ENCODE measurements around the gene LGALS1. TPM values are rescaled to one million over a fixed set of nuclear protein-coding genes. Genes with fewer than 3 reads are reported as not detected.
"Not testable (repeated sequence)": the region's sequence is repeated elsewhere in the genome, so short reads cannot be mapped to it uniquely, and the experiment has no call there.

Gene LGALS1
- total RNA-seq, 2 donors from 2014 or later, result 362 to 981 TPM

DNA sequence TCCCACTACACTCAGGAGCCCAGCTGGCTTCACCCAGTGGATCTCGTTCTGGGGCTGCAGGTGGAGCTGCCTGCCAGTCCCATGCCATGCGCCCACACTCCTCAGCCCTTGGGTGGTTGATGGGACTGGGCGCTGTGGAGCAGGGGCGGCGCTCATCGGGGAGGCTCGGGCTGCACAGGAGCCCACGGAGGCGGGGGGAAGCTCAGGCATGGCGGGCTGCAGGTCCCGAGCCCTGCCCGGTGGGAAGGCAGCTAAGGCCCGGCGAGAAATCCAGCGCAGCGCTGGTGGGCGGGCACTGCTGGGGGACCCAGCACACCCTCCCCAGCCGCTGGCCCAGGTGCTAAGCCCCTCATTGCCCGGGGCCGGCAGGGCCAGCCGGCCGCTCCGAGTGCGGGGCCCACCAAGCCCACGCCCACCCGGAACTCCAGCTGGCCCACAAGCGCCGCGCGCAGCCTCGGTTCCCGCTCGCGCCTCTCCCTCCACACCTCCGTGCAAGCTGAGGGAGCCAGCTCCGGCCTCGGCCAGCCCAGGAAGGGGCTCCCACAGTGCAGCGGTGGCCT is 42.4 kb downstream of the LGALS1 start:
- not testable (repeated sequence) for DNase-seq (ENCODE audit: low spot score in 2 of 2); ATAC-seq; H3K9me3 Mint-ChIP-seq; H3K36me3 Mint-ChIP-seq; H3K27ac Mint-ChIP-seq

DNA sequence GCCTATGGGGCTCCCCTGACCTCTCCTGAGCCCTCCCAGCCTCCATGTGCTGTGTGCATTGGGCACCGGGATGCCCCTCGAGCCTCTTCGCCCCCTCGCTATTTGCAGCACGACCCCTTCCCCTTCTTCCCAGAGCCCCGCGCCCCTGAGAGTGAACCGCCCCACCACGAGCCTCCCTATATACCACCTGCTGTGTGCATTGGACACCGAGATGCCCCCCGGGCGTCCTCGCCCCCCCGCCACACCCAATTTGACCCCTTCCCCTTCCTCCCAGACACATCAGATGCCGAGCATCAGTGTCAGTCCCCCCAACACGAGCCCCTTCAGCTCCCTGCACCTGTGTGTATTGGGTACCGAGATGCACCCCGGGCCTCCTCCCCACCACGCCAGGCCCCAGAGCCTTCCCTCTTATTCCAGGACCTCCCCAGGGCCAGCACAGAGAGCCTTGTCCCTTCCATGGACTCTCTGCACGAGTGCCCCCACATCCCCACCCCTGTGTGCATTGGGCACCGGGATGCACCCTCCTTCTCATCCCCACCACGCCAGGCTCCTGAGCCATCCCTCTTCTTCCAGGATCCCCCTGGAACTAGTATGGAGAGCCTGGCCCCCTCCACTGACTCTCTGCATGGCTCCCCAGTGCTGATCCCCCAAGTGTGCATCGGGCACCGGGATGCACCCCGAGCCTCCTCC is 50.3 kb downstream of the LGALS1 start:
- ATAC-seq (no peak), DNase-seq (ENCODE audit: low spot score in 2 of 2) (no peak)
- H3K9me3 Mint-ChIP-seq, result no peaks in the 10 kb centered on the region
- no peaks in the 10 kb centered on the region for H3K36me3 Mint-ChIP-seq
- no peak overlapping the region for H3K27ac Mint-ChIP-seq

DNA sequence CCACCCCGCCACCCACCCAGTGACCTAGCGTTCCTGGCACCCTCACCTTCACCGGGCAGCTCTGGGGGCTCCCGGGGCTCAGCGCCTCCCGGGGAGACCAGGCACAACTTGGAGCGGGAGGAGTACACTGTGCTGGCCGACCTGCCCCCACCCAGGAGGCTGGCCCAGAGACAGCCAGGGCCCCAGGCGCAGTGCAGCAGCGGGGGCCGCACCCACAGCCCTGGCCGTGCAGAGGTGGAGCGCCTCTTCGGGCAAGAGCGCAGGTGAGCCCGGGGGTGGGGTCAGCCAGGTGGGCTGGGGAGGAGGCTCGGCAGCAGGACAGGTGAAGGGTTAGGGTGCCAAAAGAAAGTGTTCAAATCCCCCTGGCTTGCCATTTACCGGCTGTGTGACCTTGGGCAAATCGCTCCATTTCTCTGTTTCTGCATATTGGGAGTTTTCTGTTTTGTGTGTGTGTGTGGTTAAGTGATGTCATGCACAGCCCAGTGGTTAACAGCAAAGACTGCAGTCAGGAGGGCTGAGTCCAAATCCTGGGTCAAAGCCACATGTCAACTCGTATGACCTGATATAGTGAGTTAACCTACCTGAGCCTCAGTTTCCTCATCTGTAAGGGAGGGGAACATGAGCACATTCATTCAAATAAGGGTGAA is 50.9 kb downstream of the LGALS1 start:
- ATAC-seq (no peak), DNase-seq (ENCODE audit: low spot score in 2 of 2) (no peak)
- H3K9me3 Mint-ChIP-seq, result no peaks in the 10 kb centered on the region
- no peaks in the 10 kb centered on the region for H3K36me3 Mint-ChIP-seq
- no peak overlapping the region for H3K27ac Mint-ChIP-seq

GRCh38 chr22:37728620-37729019 is 53.2 kb downstream of the LGALS1 start:
- no peaks in the 10 kb centered on the region for H3K36me3 Mint-ChIP-seq
- DNase-seq (ENCODE audit: low spot score in 2 of 2) (no peak), ATAC-seq (no peak)
- H3K27ac Mint-ChIP-seq, result no peak overlapping the region
- H3K9me3 Mint-ChIP-seq, result no peaks in the 10 kb centered on the region

Other genes with a start within 250 kb of the LGALS1 start
- gene ELFN2, start 248.2 kb upstream of the LGALS1 start, total RNA-seq, result 1 to 10 TPM in 1 of 2 donors, under 1 TPM in 1; 0.41 to 2.0 TPM
- 100 to 1,000 TPM in 1 of 2 donors, 10 to 100 TPM in 1; 88.7 to 169 TPM for gene MFNG, start 189.3 kb upstream of the LGALS1 start, total RNA-seq
- under 1 TPM; 0.09 to 0.51 TPM for gene CARD10, start 156.2 kb upstream of the LGALS1 start, total RNA-seq
- 1 to 10 TPM in 1 of 2 donors, under 1 TPM in 1; 0.09 to 1.9 TPM for gene CDC42EP1, start 115.2 kb upstream of the LGALS1 start, total RNA-seq
- gene LGALS2, start 95.5 kb upstream of the LGALS1 start, total RNA-seq, result not detected
- gene GGA1, start 66.8 kb upstream of the LGALS1 start, total RNA-seq, result 10 to 100 TPM; 68.8 to 83.9 TPM
- gene SH3BP1, start 36.0 kb upstream of the LGALS1 start, total RNA-seq, result 10 to 100 TPM; 82.9 to 98.5 TPM
- 10 to 100 TPM; 34.5 to 38.2 TPM for gene PDXP, start 16.9 kb upstream of the LGALS1 start, total RNA-seq
- gene NOL12, start 10.7 kb downstream of the LGALS1 start, total RNA-seq, result 10 to 100 TPM; 24.0 to 42.1 TPM
- gene TRIOBP, start 21.4 kb downstream of the LGALS1 start, total RNA-seq, result 10 to 100 TPM; 17.4 to 26.0 TPM
- gene GCAT, start 132.3 kb downstream of the LGALS1 start, total RNA-seq, result 10 to 100 TPM in 1 of 2 donors, 1 to 10 TPM in 1; 7.5 to 20.7 TPM
- not detected for gene GALR3, start 147.7 kb downstream of the LGALS1 start, total RNA-seq
- gene ANKRD54, start 168.7 kb downstream of the LGALS1 start, total RNA-seq, result 10 to 100 TPM; 16.6 to 22.4 TPM
- gene EIF3L, start 173.8 kb downstream of the LGALS1 start, total RNA-seq, result 1,000 to 10,000 TPM in 1 of 2 donors, 100 to 1,000 TPM in 1; 699 to 1,046 TPM
- 10 to 100 TPM; 13.9 to 16.5 TPM for gene MICALL1, start 230.7 kb downstream of the LGALS1 start, total RNA-seq

All from activated naive CD4-positive, alpha-beta T cell treated with anti-CD3 and anti-CD28 coated beads, Interleukin-2, amount 50 U/mL, for 72 hours (primary cell).